Osteoblast (primary cell): Measurements from ENCODE around the gene DAB2IP. TPM values are rescaled to one million over a fixed set of nuclear protein-coding genes. Genes with fewer than 3 reads are reported as not detected.

ENCODE experiments used
- DNase-seq: peaks from one replicate; pipeline ENCODE4 v3.0.0; 2011; ENCODE audit warnings: low spot score, mixed read lengths; ENCODE audit not compliant: insufficient read length; ENCODE audit errors: missing footprints
- H2AFZ ChIP-seq: 2 replicates; pipeline ENCODE4 v1.6.0; 2011; ENCODE audit warnings: mild to moderate bottlenecking, low read length
- H3K27ac ChIP-seq: 2 replicates; pipeline ENCODE4 v1.5.1; 2011; ENCODE audit warnings: mild to moderate bottlenecking, low read depth, low read length, moderate library complexity
- H3K27me3 ChIP-seq: 2 replicates; pipeline ENCODE4 v1.6.0; 2012; ENCODE audit warnings: mild to moderate bottlenecking, control low read depth, inconsistent platforms, low read length, moderate library complexity; ENCODE audit not compliant: insufficient read depth
- H3K36me3 ChIP-seq: 2 replicates; pipeline ENCODE4 v1.5.1; 2011; ENCODE audit warnings: mild to moderate bottlenecking, low read length, control low read depth, moderate library complexity; ENCODE audit not compliant: insufficient read depth
- H3K4me1 ChIP-seq: 2 replicates; pipeline ENCODE4 v1.5.1; 2011; ENCODE audit warnings: mild to moderate bottlenecking, low read length, control low read depth, moderate library complexity; ENCODE audit not compliant: insufficient read depth
- H3K4me2 ChIP-seq: 2 replicates; pipeline ENCODE4 v1.6.0; 2011; ENCODE audit warnings: mild to moderate bottlenecking, low read length; ENCODE audit not compliant: insufficient read depth
- H3K4me3 ChIP-seq: fragments of 200-600 bp; sonication (generic); 3 replicates; pipeline ENCODE4 v1.5.1; 2012; ENCODE audit warnings: mild to moderate bottlenecking, low read length, inconsistent platforms; ENCODE audit not compliant: insufficient read depth
- H3K79me2 ChIP-seq: 2 replicates; pipeline ENCODE4 v1.6.0; 2012; ENCODE audit warnings: mild to moderate bottlenecking, low read length, control low read depth, inconsistent platforms; ENCODE audit not compliant: insufficient read depth
- H3K9me3 ChIP-seq: 2 replicates; pipeline ENCODE4 v1.5.1; 2011; ENCODE audit warnings: low read depth, low read length, control low read depth
- H4K20me1 ChIP-seq: 2 replicates; pipeline ENCODE4 v1.6.0; 2012; ENCODE audit warnings: mild to moderate bottlenecking, low read length, control low read depth; ENCODE audit not compliant: insufficient read depth
- total RNA-seq: library from RNA; depleted of rRNA; stranded (reverse); fragments of >200 nt; gene quantifications from 2 replicates; pipeline ENCODE4 v1.2.3, GENCODE V29; 2012
- TF ChIP-seq, protein P1 (sequence below): IDR thresholded peaks from 2 replicates; pipeline ENCODE4 v1.5.1; 2011; ENCODE audit warnings: mild to moderate bottlenecking, low read depth, low read length, moderate library complexity; ENCODE audit errors: extremely low read depth

The DAB2IP gene
- total RNA-seq, 1 donor = 60.8 TPM

DNA sequence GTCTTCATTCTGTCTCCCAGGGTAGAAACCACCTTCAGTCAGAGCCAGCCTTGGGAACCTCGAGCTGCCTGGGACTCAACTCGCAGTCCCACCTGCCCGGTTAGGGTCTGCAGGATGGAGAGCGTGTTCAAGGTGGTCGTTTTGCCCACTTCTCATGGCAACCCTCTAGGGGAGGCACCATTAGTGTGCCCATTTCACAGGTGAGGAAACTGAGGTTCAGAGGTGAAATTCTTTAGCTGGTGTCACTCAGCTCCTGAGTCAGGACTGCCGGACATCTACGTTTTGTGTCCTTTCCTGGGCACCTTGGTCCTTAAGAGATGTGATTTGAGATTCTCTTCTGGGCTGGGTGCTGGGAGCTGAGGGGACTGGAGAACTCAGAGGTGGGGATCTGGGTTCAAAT lies 30.0 kb downstream of the DAB2IP start:
- Histone ChIP-seq H3K27me3 (peaks cover 4% of the 10 kb centered on the region), H3K27ac (no peak overlapping the region), H2AFZ (no peak overlapping the region), H3K4me2 (no peak overlapping the region), H3K4me1 (no peaks in the 10 kb centered on the region), H3K36me3 (no peaks in the 10 kb centered on the region), H3K79me2 (no peaks in the 10 kb centered on the region), H3K4me3 (no peak overlapping the region), H3K9me3 (no peaks in the 10 kb centered on the region), H4K20me1 (peaks cover 1% of the 10 kb centered on the region)
- TF ChIP-seq, protein P1, sequence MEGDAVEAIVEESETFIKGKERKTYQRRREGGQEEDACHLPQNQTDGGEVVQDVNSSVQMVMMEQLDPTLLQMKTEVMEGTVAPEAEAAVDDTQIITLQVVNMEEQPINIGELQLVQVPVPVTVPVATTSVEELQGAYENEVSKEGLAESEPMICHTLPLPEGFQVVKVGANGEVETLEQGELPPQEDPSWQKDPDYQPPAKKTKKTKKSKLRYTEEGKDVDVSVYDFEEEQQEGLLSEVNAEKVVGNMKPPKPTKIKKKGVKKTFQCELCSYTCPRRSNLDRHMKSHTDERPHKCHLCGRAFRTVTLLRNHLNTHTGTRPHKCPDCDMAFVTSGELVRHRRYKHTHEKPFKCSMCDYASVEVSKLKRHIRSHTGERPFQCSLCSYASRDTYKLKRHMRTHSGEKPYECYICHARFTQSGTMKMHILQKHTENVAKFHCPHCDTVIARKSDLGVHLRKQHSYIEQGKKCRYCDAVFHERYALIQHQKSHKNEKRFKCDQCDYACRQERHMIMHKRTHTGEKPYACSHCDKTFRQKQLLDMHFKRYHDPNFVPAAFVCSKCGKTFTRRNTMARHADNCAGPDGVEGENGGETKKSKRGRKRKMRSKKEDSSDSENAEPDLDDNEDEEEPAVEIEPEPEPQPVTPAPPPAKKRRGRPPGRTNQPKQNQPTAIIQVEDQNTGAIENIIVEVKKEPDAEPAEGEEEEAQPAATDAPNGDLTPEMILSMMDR = no peak
- DNase-seq = peak; percentile 43

GRCh38 chr9:121682201-121682600 lies 30.8 kb downstream of the DAB2IP start:
- H3K4me2 ChIP-seq = no peak overlapping the region
- no peak overlapping the region for H3K27ac ChIP-seq
- no peaks in the 10 kb centered on the region for H3K4me1 ChIP-seq
- TF ChIP-seq, protein P1 = no peak
- H4K20me1 ChIP-seq = peaks cover 3% of the 10 kb centered on the region
- H3K9me3 ChIP-seq = no peaks in the 10 kb centered on the region
- no peak overlapping the region for H3K4me3 ChIP-seq
- no peaks in the 10 kb centered on the region for H3K79me2 ChIP-seq
- H2AFZ ChIP-seq = no peak overlapping the region
- H3K27me3 ChIP-seq = peaks cover 4% of the 10 kb centered on the region
- peak; percentile 57 for DNase-seq
- H3K36me3 ChIP-seq = no peaks in the 10 kb centered on the region

GRCh38 chr9:121682926-121683515 lies 31.6 kb downstream of the DAB2IP start:
- H2AFZ ChIP-seq = no peak overlapping the region
- DNase-seq = peak; percentile 75
- H3K79me2 ChIP-seq = no peaks in the 10 kb centered on the region
- no peak overlapping the region for H3K4me2 ChIP-seq
- TF ChIP-seq, protein P1 = no peak
- peaks cover 3% of the 10 kb centered on the region for H4K20me1 ChIP-seq
- H3K4me3 ChIP-seq = no peak overlapping the region
- peaks cover 4% of the 10 kb centered on the region for H3K27me3 ChIP-seq
- no peak overlapping the region for H3K27ac ChIP-seq
- H3K9me3 ChIP-seq = no peaks in the 10 kb centered on the region
- H3K4me1 ChIP-seq = no peaks in the 10 kb centered on the region
- no peaks in the 10 kb centered on the region for H3K36me3 ChIP-seq

GRCh38 chr9:121683652-121684051 lies 32.2 kb downstream of the DAB2IP start:
- Histone ChIP-seq H3K4me1 (no peaks in the 10 kb centered on the region), H3K36me3 (no peaks in the 10 kb centered on the region), H3K4me3 (no peak overlapping the region), H3K9me3 (no peaks in the 10 kb centered on the region), H3K27me3 (peaks cover 4% of the 10 kb centered on the region), H2AFZ (no peak overlapping the region), H3K27ac (no peak overlapping the region), H3K79me2 (no peaks in the 10 kb centered on the region), H4K20me1 (peaks cover 3% of the 10 kb centered on the region), H3K4me2 (no peak overlapping the region)
- peak; percentile 52 for DNase-seq
- TF ChIP-seq, protein P1 = no peak
